Mesenchymal stem cell (in vitro differentiated cells and primary cell): ENCODE data around the gene LRRFIP1.

Experiments used
- DNase-seq: peaks from one replicate; pipeline ENCODE4 v3.0.0-alpha.2; 2013
- H2AFZ ChIP-seq: one replicate; pipeline ENCODE4 v1.6.1; 2013; ENCODE audit warnings: low read depth, mild to moderate bottlenecking, control low read depth, inconsistent platforms, low read length, moderate library complexity
- H2AK5ac ChIP-seq: 2 replicates; pipeline ENCODE4 v1.6.1; 2013; ENCODE audit warnings: low read length, moderate library complexity, mild to moderate bottlenecking, inconsistent platforms; ENCODE audit not compliant: severe bottlenecking
- H2BK120ac ChIP-seq: one replicate; pipeline ENCODE4 v1.6.1; 2013; ENCODE audit warnings: low read depth, mild to moderate bottlenecking, inconsistent platforms, low read length, moderate library complexity
- H2BK12ac ChIP-seq, 2 experiments: one replicate each; pipeline ENCODE4 v1.6.1; 2013; ENCODE audit warnings: inconsistent platforms in 2 of 2, low read length in 2 of 2, mild to moderate bottlenecking in 2 of 2, moderate library complexity in 2 of 2, control low read depth in 1 of 2
- H2BK15ac ChIP-seq: one replicate; pipeline ENCODE4 v1.6.1; 2013; ENCODE audit warnings: mild to moderate bottlenecking, low read depth, inconsistent platforms; ENCODE audit not compliant: poor library complexity, severe bottlenecking
- H2BK5ac ChIP-seq: 2 replicates; pipeline ENCODE4 v1.6.1; 2013; ENCODE audit warnings: low read depth, mild to moderate bottlenecking, low read length, control low read depth, inconsistent platforms; ENCODE audit not compliant: poor library complexity, severe bottlenecking
- H3K14ac ChIP-seq, 2 experiments: one replicate each; pipeline ENCODE4 v1.6.1; 2013; ENCODE audit warnings: inconsistent platforms in 2 of 2, low read length in 2 of 2, control low read depth in 1 of 2, mild to moderate bottlenecking in 1 of 2, moderate library complexity in 1 of 2
- H3K18ac ChIP-seq, 2 experiments: one replicate each; pipeline ENCODE4 v1.6.1; 2013; ENCODE audit warnings: inconsistent platforms in 2 of 2, low read length in 2 of 2, control low read depth in 1 of 2, low read depth in 1 of 2, mild to moderate bottlenecking in 1 of 2
- H3K23ac ChIP-seq, 2 experiments: one replicate each; pipeline ENCODE4 v1.6.1; 2013; ENCODE audit warnings: inconsistent platforms in 2 of 2, low read length in 2 of 2, mild to moderate bottlenecking in 2 of 2, moderate library complexity in 2 of 2, control low read depth in 1 of 2
- H3K27ac ChIP-seq: 2 replicates; pipeline ENCODE4 v1.5.1; 2013; ENCODE audit warnings: mild to moderate bottlenecking, moderate library complexity, low read length, control low read depth, inconsistent platforms; ENCODE audit not compliant: poor library complexity, severe bottlenecking
- H3K27me3 ChIP-seq, 2 experiments: 2 replicates each; pipeline versions ENCODE4 v1.6.1 to v1.7.0; 2013; ENCODE audit warnings: low read length in 2 of 2, mild to moderate bottlenecking in 2 of 2, moderate library complexity in 2 of 2, control low read depth in 1 of 2, inconsistent platforms in 1 of 2; ENCODE audit not compliant: control insufficient read depth in 1 of 2, insufficient read depth in 1 of 2
- H3K36me3 ChIP-seq, 2 experiments: 2 replicates each; pipeline versions ENCODE4 v1.6.1 to v1.7.0; 2013; ENCODE audit warnings: low read length in 2 of 2, control low read depth in 1 of 2, inconsistent platforms in 1 of 2, low read depth in 1 of 2, mild to moderate bottlenecking in 1 of 2; ENCODE audit not compliant: insufficient read depth in 2 of 2, control insufficient read depth in 1 of 2
- H3K4ac ChIP-seq, 2 experiments: one replicate each; pipeline ENCODE4 v1.6.1; 2013; ENCODE audit warnings: inconsistent platforms in 2 of 2, low read length in 2 of 2, mild to moderate bottlenecking in 2 of 2, moderate library complexity in 2 of 2, control low read depth in 1 of 2, low read depth in 1 of 2
- H3K4me1 ChIP-seq: 2 replicates; pipeline ENCODE4 v1.6.1; 2013; ENCODE audit warnings: low read depth, low read length, control low read depth; ENCODE audit not compliant: control insufficient read depth, insufficient read depth
- H3K4me2 ChIP-seq: 2 replicates; pipeline ENCODE4 v1.6.1; 2013; ENCODE audit warnings: low read length, mild to moderate bottlenecking, inconsistent platforms; ENCODE audit not compliant: poor library complexity, severe bottlenecking
- H3K4me3 ChIP-seq, 2 experiments: 2 replicates each; pipeline versions ENCODE4 v1.5.1 to v1.7.0; 2013; ENCODE audit warnings: low read length in 2 of 2, mild to moderate bottlenecking in 2 of 2, control low read depth in 1 of 2, low read depth in 1 of 2; ENCODE audit not compliant: insufficient read depth in 1 of 2
- H3K79me1 ChIP-seq: replicated peaks from 2 replicates; pipeline ENCODE4 v1.6.1; 2013; ENCODE audit warnings: mild to moderate bottlenecking, control low read depth, low read length, inconsistent platforms; ENCODE audit not compliant: poor library complexity, severe bottlenecking
- H3K9ac ChIP-seq: 2 replicates; pipeline ENCODE4 v1.7.0; 2013; ENCODE audit warnings: mild to moderate bottlenecking, low read length, moderate library complexity
- H3K9me3 ChIP-seq: 2 replicates; pipeline ENCODE4 v1.7.0; 2013; ENCODE audit warnings: mild to moderate bottlenecking, low read length; ENCODE audit not compliant: control insufficient read depth
- H4K8ac ChIP-seq: one replicate; pipeline ENCODE4 v1.6.1; 2013; ENCODE audit warnings: inconsistent platforms, mild to moderate bottlenecking, low read length, moderate library complexity
- H4K91ac ChIP-seq: one replicate; pipeline ENCODE4 v1.6.1; 2013; ENCODE audit warnings: mild to moderate bottlenecking, low read length, inconsistent platforms
- WGBS: methylation state at CpG from one replicate; pipeline ENCODE4 v1.1.7; 2013; ENCODE audit warnings: mixed read lengths; 5-methylcytosine and 5-hydroxymethylcytosine counted together

The LRRFIP1 gene

GRCh38 chr2:237645261-237645660, 17.9 kb downstream of the LRRFIP1 start:
- H3K9ac ChIP-seq = no peak overlapping the region
- no peak overlapping the region for H2BK5ac ChIP-seq
- no peak overlapping the region for H2BK120ac ChIP-seq
- H3K27me3 ChIP-seq = no peaks in the 10 kb centered on the region
- no peak overlapping the region for H3K27ac ChIP-seq
- H2AK5ac ChIP-seq = no peak overlapping the region
- no peak overlapping the region for H3K23ac ChIP-seq
- H2BK15ac ChIP-seq = no peak overlapping the region
- no peak overlapping the region for H4K8ac ChIP-seq
- no peak overlapping the region for H4K91ac ChIP-seq
- no peak overlapping the region for H3K4me2 ChIP-seq
- H2BK12ac ChIP-seq = no peak overlapping the region
- no peak for DNase-seq
- H3K9me3 ChIP-seq = no peaks in the 10 kb centered on the region
- peaks cover 60% of the 10 kb centered on the region for H3K79me1 ChIP-seq
- no peak overlapping the region for H3K4ac ChIP-seq
- WGBS = 97% methylated on average over 8 of the region's 8 CpGs
- H3K14ac ChIP-seq = no peak overlapping the region
- peaks cover 7% of the 10 kb centered on the region for H3K4me1 ChIP-seq
- no peak overlapping the region for H3K4me3 ChIP-seq
- peaks cover 36 to 47% of the 10 kb centered on the region in 2 experiments for H3K36me3 ChIP-seq
- no peak overlapping the region for H3K18ac ChIP-seq
- H2AFZ ChIP-seq = no peak overlapping the region

- H3K79me1 ChIP-seq = peaks cover 60% of the 10 kb centered on the region
- H4K8ac ChIP-seq = no peak overlapping the region
- peaks cover 43 to 46% of the 10 kb centered on the region in 2 experiments for H3K36me3 ChIP-seq
- no peak overlapping the region for H3K23ac ChIP-seq
- no peak overlapping the region for H2BK120ac ChIP-seq
- H3K4me1 ChIP-seq = peaks cover 9% of the 10 kb centered on the region
- no peak overlapping the region for H2BK5ac ChIP-seq
- no peak overlapping the region for H3K9ac ChIP-seq
- H2AFZ ChIP-seq = no peak overlapping the region
- H2BK15ac ChIP-seq = no peak overlapping the region
- H3K18ac ChIP-seq = no peak overlapping the region
- no peaks in the 10 kb centered on the region for H3K27me3 ChIP-seq
- no peak overlapping the region for H3K14ac ChIP-seq
- WGBS = 95% methylated on average over 20 of the region's 20 CpGs
- H3K4me3 ChIP-seq = no peak overlapping the region
- no peak overlapping the region for H4K91ac ChIP-seq
- no peaks in the 10 kb centered on the region for H3K9me3 ChIP-seq
- no peak overlapping the region for H3K4ac ChIP-seq
- no peak overlapping the region for H3K4me2 ChIP-seq
- H3K27ac ChIP-seq = no peak overlapping the region
- no peak overlapping the region for H2AK5ac ChIP-seq
- no peak overlapping the region for H2BK12ac ChIP-seq
- DNase-seq = no peak
These were observed 20.0 kb downstream of the LRRFIP1 start for GRCh38 chr2:237647176-237648015.

- no peak overlapping the region for H2BK5ac ChIP-seq
- no peak overlapping the region for H2BK15ac ChIP-seq
- peaks cover 59% of the 10 kb centered on the region for H3K79me1 ChIP-seq
- H3K9me3 ChIP-seq = no peaks in the 10 kb centered on the region
- H3K4me3 ChIP-seq = no peak overlapping the region
- peaks cover 42 to 49% of the 10 kb centered on the region in 2 experiments for H3K36me3 ChIP-seq
- H3K27ac ChIP-seq = no peak overlapping the region
- H3K9ac ChIP-seq = no peak overlapping the region
- H2AFZ ChIP-seq = no peak overlapping the region
- no peak overlapping the region for H2BK12ac ChIP-seq
- H2BK120ac ChIP-seq = no peak overlapping the region
- no peak overlapping the region for H3K23ac ChIP-seq
- no peak for DNase-seq
- no peak overlapping the region for H3K4me2 ChIP-seq
- H4K91ac ChIP-seq = no peak overlapping the region
- no peak overlapping the region for H3K14ac ChIP-seq
- WGBS = 84% methylated on average over 8 of the region's 9 CpGs
- H2AK5ac ChIP-seq = no peak overlapping the region
- H4K8ac ChIP-seq = no peak overlapping the region
- H3K18ac ChIP-seq = no peak overlapping the region
- H3K4ac ChIP-seq = no peak overlapping the region
- peaks cover 9% of the 10 kb centered on the region for H3K4me1 ChIP-seq
- H3K27me3 ChIP-seq = no peaks in the 10 kb centered on the region
These were observed 20.6 kb downstream of the LRRFIP1 start for GRCh38 chr2:237648016-237648381.

- H4K8ac ChIP-seq = no peak overlapping the region
- DNase-seq = no peak
- peaks cover 9% of the 10 kb centered on the region for H3K4me1 ChIP-seq
- no peaks in the 10 kb centered on the region for H3K9me3 ChIP-seq
- H2BK15ac ChIP-seq = no peak overlapping the region
- H3K27me3 ChIP-seq = no peaks in the 10 kb centered on the region
- no peak overlapping the region for H3K4ac ChIP-seq
- no peak overlapping the region for H3K14ac ChIP-seq
- no peak overlapping the region for H2AK5ac ChIP-seq
- no peak overlapping the region for H3K27ac ChIP-seq
- H3K23ac ChIP-seq = no peak overlapping the region
- H2BK120ac ChIP-seq = no peak overlapping the region
- no peak overlapping the region for H2BK5ac ChIP-seq
- peaks cover 45% of the 10 kb centered on the region for H3K79me1 ChIP-seq
- WGBS = 94% methylated on average over 17 of the region's 17 CpGs
- no peak overlapping the region for H3K4me2 ChIP-seq
- no peak overlapping the region for H3K18ac ChIP-seq
- peaks cover 38 to 45% of the 10 kb centered on the region in 2 experiments for H3K36me3 ChIP-seq
- no peak overlapping the region for H2AFZ ChIP-seq
- no peak overlapping the region for H3K9ac ChIP-seq
- no peak overlapping the region for H2BK12ac ChIP-seq
- H4K91ac ChIP-seq = no peak overlapping the region
- no peak overlapping the region for H3K4me3 ChIP-seq
These were observed 22.4 kb downstream of the LRRFIP1 start for GRCh38 chr2:237649541-237650454.
